Colon (tissue), 2 donors: Measurements from ENCODE around the gene CCDC82.

Experiments
- FAIRE-seq: peaks from 2 replicates; lab custom pipeline; 2012; peaks lifted over from hg19 to GRCh38; lab: Jason Lieb, UNC
- donor health status: control.
- donor health status: control.

Gene CCDC82

GRCh38 chr11:96361778-96362177 lies 27.9 kb downstream of the CCDC82 start:
- FAIRE-seq, result no peak

GRCh38 chr11:96358321-96358720 lies 31.4 kb downstream of the CCDC82 start:
- FAIRE-seq, result no peak

- FAIRE-seq, result no peak
Observed at GRCh38 chr11:96357794-96358193, 31.9 kb downstream of the CCDC82 start.

- no peak for FAIRE-seq
Observed at GRCh38 chr11:96356848-96357247, 32.9 kb downstream of the CCDC82 start.

- no peak for FAIRE-seq
Observed at GRCh38 chr11:96342961-96343711, 46.6 kb downstream of the CCDC82 start, which contains the start of gene MAML2. MAML2 (minus strand) TSS chr11:96343195; CDS start chr11:96341895, 1,300 bp downstream.

- no peak for FAIRE-seq
Observed at GRCh38 chr11:96342014-96342960, 47.4 kb downstream of the CCDC82 start.

GRCh38 chr11:96341211-96342013 lies 48.3 kb downstream of the CCDC82 start:
- FAIRE-seq, result no peak

- no peak for FAIRE-seq
Observed at GRCh38 chr11:96340555-96340885, 49.2 kb downstream of the CCDC82 start.

- no peak for FAIRE-seq
Observed at GRCh38 chr11:96339706-96340554, 49.8 kb downstream of the CCDC82 start.

GRCh38 chr11:96338910-96339705 lies 50.6 kb downstream of the CCDC82 start:
- FAIRE-seq, result no peak

- no peak for FAIRE-seq
Observed at GRCh38 chr11:96337541-96338431, 51.9 kb downstream of the CCDC82 start.

GRCh38 chr11:96335388-96335787 lies 54.3 kb downstream of the CCDC82 start:
- FAIRE-seq, result no peak

GRCh38 chr11:96334219-96334618 lies 55.5 kb downstream of the CCDC82 start:
- no peak for FAIRE-seq

- no peak for FAIRE-seq
Observed at GRCh38 chr11:96333191-96333719, 56.5 kb downstream of the CCDC82 start.

GRCh38 chr11:96332126-96332771 lies 57.5 kb downstream of the CCDC82 start:
- FAIRE-seq, result no peak

- no peak for FAIRE-seq
Observed at GRCh38 chr11:96331699-96332116, 58.0 kb downstream of the CCDC82 start.

GRCh38 chr11:96330511-96330859 lies 59.2 kb downstream of the CCDC82 start:
- FAIRE-seq, result no peak

- no peak for FAIRE-seq
Observed at GRCh38 chr11:96329855-96330510, 59.7 kb downstream of the CCDC82 start.
